ENCODE results near the gene P2RY14.

DNA sequence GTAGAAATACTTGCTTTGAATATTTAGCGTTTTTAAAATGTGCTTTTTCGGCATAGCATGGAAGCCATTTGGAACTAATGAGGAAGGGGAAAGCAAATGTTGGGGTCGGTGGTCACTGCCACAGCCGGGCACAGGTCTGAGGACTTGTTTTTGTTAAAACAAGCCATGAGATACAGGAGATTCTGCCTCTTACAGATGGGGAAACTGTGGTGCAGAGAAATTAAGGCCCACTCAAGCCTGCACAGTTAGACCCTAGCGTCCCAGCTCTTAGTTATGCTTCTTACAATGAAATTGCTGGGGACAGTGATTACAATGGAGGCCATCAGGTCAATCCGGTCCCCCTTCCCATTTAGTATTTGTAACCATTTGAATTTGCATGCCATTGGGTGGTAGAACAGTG lies 72.9 kb downstream of the P2RY14 start:
- TF ChIP-seq, protein P1, sequence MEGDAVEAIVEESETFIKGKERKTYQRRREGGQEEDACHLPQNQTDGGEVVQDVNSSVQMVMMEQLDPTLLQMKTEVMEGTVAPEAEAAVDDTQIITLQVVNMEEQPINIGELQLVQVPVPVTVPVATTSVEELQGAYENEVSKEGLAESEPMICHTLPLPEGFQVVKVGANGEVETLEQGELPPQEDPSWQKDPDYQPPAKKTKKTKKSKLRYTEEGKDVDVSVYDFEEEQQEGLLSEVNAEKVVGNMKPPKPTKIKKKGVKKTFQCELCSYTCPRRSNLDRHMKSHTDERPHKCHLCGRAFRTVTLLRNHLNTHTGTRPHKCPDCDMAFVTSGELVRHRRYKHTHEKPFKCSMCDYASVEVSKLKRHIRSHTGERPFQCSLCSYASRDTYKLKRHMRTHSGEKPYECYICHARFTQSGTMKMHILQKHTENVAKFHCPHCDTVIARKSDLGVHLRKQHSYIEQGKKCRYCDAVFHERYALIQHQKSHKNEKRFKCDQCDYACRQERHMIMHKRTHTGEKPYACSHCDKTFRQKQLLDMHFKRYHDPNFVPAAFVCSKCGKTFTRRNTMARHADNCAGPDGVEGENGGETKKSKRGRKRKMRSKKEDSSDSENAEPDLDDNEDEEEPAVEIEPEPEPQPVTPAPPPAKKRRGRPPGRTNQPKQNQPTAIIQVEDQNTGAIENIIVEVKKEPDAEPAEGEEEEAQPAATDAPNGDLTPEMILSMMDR (conservative IDR thresholded peaks at IDR 0.05), result no peak
- TF ChIP-seq ZFX (IDR thresholded peaks at IDR 0.05), result no peak

Data from C4-2B (cell line).